Esophagus muscularis mucosa (tissue), 4 donors: ENCODE data around the gene SSBP4. TPM values are rescaled to one million over a fixed set of nuclear protein-coding genes. Genes with fewer than 3 reads are reported as not detected.
"Not testable (repeated sequence)": the region's sequence is repeated elsewhere in the genome, so short reads cannot be mapped to it uniquely, and the experiment has no call there.

ENCODE experiments used
- DNase-seq: peaks from one replicate; pipeline ENCODE4 v3.0.0-alpha.2; 2017; ENCODE audit errors: extremely low spot score
- H3K27ac ChIP-seq, 4 donors: fragments of 200-600 bp; sonication (generic); replicated peaks in 1 of 4; 1 replicate in 3 of 4; 2 replicates in 1 of 4; pipeline ENCODE4 v1.5.1; 2016 to 2019; ENCODE audit warnings: mild to moderate bottlenecking in 1 of 4
- H3K27me3 ChIP-seq, 4 donors: fragments of 200-600 bp; sonication (generic); one replicate each; pipeline versions ENCODE4 v1.5.1 to v1.6.0; 2016 to 2019
- H3K36me3 ChIP-seq, 4 donors: fragments of 200-600 bp; sonication (generic); one replicate each; pipeline ENCODE4 v1.5.1; 2016 to 2019
- H3K4me1 ChIP-seq, 4 donors: fragments of 200-600 bp; sonication (generic); one replicate each; pipeline ENCODE4 v1.5.1; 2016 to 2019
- H3K4me3 ChIP-seq, 4 donors: fragments of 200-600 bp; sonication (generic); 1 replicate in 2 of 4; 2 replicates in 2 of 4; pipeline ENCODE4 v1.5.1; 2016 to 2019; ENCODE audit warnings: mild to moderate bottlenecking in 4 of 4, moderate library complexity in 1 of 4
- H3K9me3 ChIP-seq, 4 donors: fragments of 200-600 bp; sonication (generic); 1 replicate in 3 of 4; 2 replicates in 1 of 4; pipeline ENCODE4 v1.5.1; 2016 to 2019
- EP300 ChIP-seq: sonication (generic); formaldehyde crosslinking; IDR thresholded peaks from one replicate; pipeline ENCODE4 v1.6.1; 2017; ENCODE audit warnings: antibody characterized with exemption
- POLR2A ChIP-seq: fragments of 450-650 bp; IDR thresholded peaks from one replicate; pipeline ENCODE4 v1.6.1; 2017; ENCODE audit warnings: antibody characterized with exemption, moderate library complexity, mild to moderate bottlenecking, low read depth
- POLR2AphosphoS5 ChIP-seq, 2 donors: sonication (generic); formaldehyde crosslinking; IDR thresholded peaks; one replicate each; pipeline ENCODE4 v1.6.1; 2017; ENCODE audit warnings: antibody characterized with exemption in 2 of 2
- WGBS: methylation state at CpG from one replicate; pipeline ENCODE4 v1.1.5; 2018; 5-methylcytosine and 5-hydroxymethylcytosine counted together
- intact Hi-C: fragments of 100-400 bp; cut with DNase I; formaldehyde crosslinking; loops from one replicate; pipeline ENCODE4 v1.15.1; 2023
- total RNA-seq, 4 donors: library from RNA; depleted of rRNA; stranded (reverse); fragments of >200 nt; gene quantifications; one replicate each; pipeline versions ENCODE4 v1.1.0 to v1.2.1, GENCODE V29; 2016
- TF ChIP-seq, protein P1 (sequence below), 3 experiments: fragments of 200-600 bp in 2 of 3; fragments of 450-650 bp in 1 of 3; sonication (generic) in 2 of 3; IDR thresholded peaks; one replicate each; pipeline ENCODE4 v1.5.1; 2017 to 2019; ENCODE audit warnings: antibody characterized with exemption in 3 of 3, mild to moderate bottlenecking in 2 of 3, moderate library complexity in 1 of 3

The SSBP4 gene
- total RNA-seq, 4 donors from 2014 or later: 53.2 to 109 (median 77.8) TPM

DNA sequence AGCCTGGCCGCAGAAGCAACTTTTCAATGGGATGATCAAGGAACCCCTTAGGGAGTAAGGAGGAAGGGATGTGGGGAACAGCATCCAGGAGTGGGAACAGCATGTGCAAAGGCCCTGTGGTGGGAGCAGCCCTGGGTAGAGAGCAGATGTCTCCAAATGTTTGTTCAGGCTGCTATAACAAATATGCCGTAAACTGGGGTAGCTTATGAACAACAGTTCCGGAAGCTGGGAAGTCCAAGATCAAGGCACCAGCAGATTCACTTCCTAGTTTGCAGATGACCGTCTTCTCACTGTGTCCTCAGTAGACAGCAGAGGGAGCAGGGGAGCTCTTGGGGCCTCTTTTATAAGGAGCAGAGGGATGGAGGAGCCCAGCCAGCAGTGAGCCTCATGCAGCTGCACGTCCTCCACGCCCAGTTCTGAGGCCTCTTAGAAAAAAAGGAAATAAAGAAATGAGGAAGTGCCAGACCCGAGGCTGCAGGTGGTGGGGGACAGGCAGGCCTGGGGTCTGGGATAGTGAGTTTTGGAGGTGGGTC lies 17.6 kb upstream of the SSBP4 start:
- intact Hi-C loops: no loop called here
- TF ChIP-seq, protein P1, sequence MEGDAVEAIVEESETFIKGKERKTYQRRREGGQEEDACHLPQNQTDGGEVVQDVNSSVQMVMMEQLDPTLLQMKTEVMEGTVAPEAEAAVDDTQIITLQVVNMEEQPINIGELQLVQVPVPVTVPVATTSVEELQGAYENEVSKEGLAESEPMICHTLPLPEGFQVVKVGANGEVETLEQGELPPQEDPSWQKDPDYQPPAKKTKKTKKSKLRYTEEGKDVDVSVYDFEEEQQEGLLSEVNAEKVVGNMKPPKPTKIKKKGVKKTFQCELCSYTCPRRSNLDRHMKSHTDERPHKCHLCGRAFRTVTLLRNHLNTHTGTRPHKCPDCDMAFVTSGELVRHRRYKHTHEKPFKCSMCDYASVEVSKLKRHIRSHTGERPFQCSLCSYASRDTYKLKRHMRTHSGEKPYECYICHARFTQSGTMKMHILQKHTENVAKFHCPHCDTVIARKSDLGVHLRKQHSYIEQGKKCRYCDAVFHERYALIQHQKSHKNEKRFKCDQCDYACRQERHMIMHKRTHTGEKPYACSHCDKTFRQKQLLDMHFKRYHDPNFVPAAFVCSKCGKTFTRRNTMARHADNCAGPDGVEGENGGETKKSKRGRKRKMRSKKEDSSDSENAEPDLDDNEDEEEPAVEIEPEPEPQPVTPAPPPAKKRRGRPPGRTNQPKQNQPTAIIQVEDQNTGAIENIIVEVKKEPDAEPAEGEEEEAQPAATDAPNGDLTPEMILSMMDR (IDR thresholded peaks at IDR 0.05): peak; percentile 22 to 37 (median 33)
- TF ChIP-seq EP300: no peak
- Histone ChIP-seq H3K36me3 (no peaks in the 10 kb centered on the region), H3K27ac (peak overlapping the region in 1 of 4 donors; percentile 27), H3K9me3 (no peaks in the 10 kb centered on the region), H3K4me1 (peaks cover 0 to 20% (median 14%) of the 10 kb centered on the region in 4 donors), H3K4me3 (no peak overlapping the region), H3K27me3 (peaks cover 0 to 19% (median 9%) of the 10 kb centered on the region in 4 donors)
- WGBS: 40% methylated on average over 7 of the region's 7 CpGs
- no peak for DNase-seq

DNA sequence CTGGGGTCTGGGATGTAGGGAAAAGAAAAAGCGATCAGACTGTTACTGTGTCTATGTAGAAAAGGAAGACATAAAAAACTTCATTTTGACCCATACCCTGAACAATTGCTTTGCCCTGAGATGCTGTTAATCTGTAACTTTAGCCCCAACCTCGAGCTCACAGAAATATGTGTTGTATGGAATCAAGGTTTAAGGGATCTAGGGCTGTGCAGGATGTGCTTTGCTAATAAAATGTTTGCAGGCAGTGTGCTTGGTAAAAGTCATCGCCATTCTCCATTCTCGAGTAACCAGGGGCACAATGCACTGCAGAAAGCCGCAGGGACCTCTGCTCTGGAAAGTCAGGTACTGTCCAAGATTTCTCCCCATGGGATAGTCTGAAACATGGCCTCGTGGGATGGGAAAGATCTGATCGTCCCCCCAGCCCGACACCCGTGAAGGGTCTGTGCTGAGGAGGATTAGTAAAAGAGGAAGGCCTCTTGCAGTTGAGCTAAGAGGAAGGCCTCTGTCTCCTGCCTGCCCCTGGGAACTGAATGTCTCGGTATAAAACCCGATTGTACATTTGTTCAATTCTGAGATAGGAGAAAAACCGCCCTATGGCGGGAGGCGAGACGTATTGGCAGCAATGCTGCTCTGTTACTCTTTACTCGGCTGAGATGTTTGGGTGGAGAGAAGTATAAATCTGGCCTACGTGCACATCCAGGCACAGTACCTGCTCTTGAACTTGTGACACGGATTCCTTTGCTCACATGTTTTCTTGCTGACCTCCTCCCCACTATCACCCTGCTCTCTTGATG lies 16.5 kb upstream of the SSBP4 start:
- H3K27ac ChIP-seq: peak overlapping the region in 1 of 4 donors; percentile 27
- intact Hi-C loops, H3K27me3 ChIP-seq, H3K4me3 ChIP-seq, H3K9me3 ChIP-seq, DNase-seq, H3K36me3 ChIP-seq: not testable (repeated sequence)
- H3K4me1 ChIP-seq: peaks cover 0 to 14% (median 5%) of the 10 kb centered on the region in 4 donors
- 85% methylated on average over 18 of the region's 18 CpGs for WGBS

DNA sequence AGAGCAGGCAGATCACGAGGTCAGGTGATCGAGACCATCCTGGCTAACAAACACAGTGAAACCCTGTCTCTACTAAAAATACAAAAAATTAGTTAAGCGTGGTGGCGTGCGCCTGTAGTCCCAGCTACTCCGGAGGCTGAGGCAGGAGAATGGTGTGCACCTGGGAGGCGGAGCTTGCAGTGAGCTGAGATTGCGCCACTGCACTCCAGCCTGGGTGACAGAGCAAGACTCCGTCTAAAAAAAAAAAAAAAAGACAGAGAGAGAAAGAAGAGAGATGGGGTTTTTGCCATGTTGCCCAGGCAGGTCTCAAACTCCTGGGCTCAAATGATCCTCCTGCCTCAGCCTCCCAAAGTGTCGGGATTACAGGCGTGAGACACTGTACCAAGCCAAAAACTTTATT lies 13.4 kb upstream of the SSBP4 start:
- H3K36me3 ChIP-seq, H3K9me3 ChIP-seq, H3K4me1 ChIP-seq, H3K27ac ChIP-seq, intact Hi-C loops, DNase-seq, H3K4me3 ChIP-seq, H3K27me3 ChIP-seq: not testable (repeated sequence)
- whole genome bisulfite sequencing: 93% methylated on average over 11 of the region's 11 CpGs

DNA sequence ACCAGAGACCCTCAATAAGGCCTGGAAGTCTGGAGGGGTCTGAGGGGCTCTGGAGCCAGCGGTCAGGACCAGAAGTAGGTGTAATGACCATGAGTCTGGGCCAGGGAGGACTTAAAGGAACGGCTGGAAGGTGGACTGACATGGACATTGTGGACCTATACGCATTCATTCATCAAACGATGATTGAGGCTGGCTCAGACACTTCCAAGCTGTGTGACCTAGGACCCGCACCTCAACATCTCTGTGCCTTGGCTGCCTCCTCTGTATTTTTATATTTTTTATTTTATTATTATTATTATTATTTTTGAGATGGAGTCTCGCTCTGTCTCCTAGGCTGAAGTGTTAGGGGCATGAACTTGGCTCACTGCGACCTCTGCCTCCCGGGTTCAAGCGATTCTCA lies 12.4 kb upstream of the SSBP4 start:
- TF ChIP-seq, protein P1 (IDR thresholded peaks at IDR 0.05): no peak
- TF ChIP-seq POLR2AphosphoS5 (IDR thresholded peaks at IDR 0.05) (no peak), EP300 (no peak), POLR2A (no peak)
- no peak overlapping the region for H3K27ac ChIP-seq
- H3K4me1 ChIP-seq: peaks cover 0 to 7% (median 3%) of the 10 kb centered on the region in 4 donors
- WGBS: 94% methylated on average over 9 of the region's 9 CpGs
- H3K9me3 ChIP-seq: no peaks in the 10 kb centered on the region
- H3K36me3 ChIP-seq: no peaks in the 10 kb centered on the region
- intact Hi-C loops: no loop called here
- H3K27me3 ChIP-seq: no peaks in the 10 kb centered on the region
- H3K4me3 ChIP-seq: no peak overlapping the region
- DNase-seq: no peak

DNA sequence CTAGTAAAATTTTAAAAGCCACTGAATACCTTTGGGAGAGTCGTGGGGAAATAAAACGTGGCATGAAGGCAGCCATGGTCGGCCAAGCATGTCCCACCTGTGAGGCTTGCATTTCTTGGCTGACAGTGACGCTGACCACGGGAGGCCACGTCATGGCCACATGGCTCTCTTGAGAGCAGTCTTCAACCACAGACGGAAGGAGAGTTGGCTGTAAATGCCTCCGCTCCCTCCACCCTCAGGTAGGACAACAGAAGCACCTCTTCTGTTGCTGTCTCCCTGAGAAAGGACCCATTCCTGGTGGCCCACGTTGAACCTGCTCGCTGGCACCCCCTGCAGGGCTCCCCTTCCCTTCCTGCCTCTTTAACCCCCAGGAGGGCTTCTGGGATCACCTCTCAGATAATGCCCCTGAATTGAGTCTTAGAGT lies 11.1 kb upstream of the SSBP4 start:
- intact Hi-C loops: loop anchor here (2.0 kb wide), 1 partner anchor 59 kb away; no protein-coding TSS in a partner anchor
- H3K4me1 ChIP-seq: peaks cover 0 to 7% (median 3%) of the 10 kb centered on the region in 4 donors
- no peaks in the 10 kb centered on the region for H3K27me3 ChIP-seq
- 71% methylated on average over 8 of the region's 10 CpGs for WGBS
- no peak overlapping the region for H3K27ac ChIP-seq
- H3K9me3 ChIP-seq: no peaks in the 10 kb centered on the region
- H3K36me3 ChIP-seq: no peaks in the 10 kb centered on the region
- no peak for DNase-seq
- no peak overlapping the region for H3K4me3 ChIP-seq
- TF ChIP-seq, protein P1 (IDR thresholded peaks at IDR 0.05): peak in 1 of 3 experiments; percentile 40
- TF ChIP-seq POLR2A: no peak
